HCEC 1CT (cell line): ENCODE data around the gene ATXN7L1.
"Not testable (repeated sequence)": the region's sequence is repeated elsewhere in the genome, so short reads cannot be mapped to it uniquely, and the experiment has no call there.

Source experiments
- DNase-seq: peaks from one replicate; pipeline ENCODE4 v3.0.0-alpha.2; 2017

Gene ATXN7L1

DNA sequence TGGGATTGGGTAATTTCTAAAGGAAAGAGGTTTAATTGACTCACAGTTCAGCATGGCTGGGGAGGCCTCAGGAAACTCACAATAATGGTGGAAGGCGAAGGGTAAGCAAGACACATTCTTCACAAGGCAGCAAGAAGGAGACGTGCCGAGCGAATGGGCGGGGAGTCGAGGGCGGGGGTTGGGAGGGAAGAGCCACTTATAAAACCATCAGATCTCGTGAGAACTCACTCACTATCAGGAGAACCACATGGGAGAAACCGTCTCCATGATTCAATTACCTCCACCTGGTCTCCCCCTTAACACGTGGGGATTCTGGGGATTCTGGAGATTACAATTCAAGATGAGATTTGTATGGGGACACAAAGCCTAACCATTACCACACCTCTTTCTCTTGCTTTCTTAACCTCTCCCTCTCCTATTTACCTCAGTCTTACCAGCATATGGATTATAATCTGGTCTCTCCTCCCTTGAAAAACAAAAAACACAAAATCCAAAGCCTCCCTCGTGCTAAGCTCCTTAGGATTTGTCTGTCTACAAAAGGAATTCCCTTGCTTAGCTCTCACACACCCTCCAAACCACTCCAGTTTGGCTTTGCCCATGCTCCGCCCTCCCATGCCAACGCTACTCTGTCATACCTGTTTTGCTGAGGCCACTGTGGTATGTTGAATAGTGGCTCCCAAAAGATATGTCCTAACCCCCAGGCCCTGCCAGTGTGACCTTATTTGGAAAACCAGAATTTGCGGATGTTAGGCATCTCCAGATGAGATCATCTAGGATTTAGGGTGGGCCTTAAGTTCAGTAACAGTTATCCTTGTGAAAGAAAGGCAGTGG is 275.5 kb downstream of the ATXN7L1 start:
- no peak for DNase-seq

DNA sequence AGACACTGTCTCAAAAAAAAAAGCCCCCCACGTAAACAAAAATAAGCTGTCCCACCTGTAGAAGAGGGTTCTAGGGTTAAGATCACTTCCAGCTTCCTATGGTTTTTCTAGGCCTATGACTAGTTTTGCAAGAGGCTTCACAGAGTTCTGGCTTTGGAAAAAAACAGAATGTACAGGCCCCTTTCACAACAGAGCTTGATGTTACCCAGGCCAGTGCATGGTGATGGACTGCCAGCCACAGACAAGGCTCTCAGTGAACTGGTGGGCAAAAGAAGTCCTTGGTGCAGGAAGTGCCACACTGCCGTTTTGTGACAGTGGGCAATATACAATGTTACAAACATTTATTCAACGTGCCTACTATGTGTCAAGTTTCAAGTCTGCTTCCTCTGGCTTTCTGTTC is 276.8 kb downstream of the ATXN7L1 start:
- no peak for DNase-seq

DNA sequence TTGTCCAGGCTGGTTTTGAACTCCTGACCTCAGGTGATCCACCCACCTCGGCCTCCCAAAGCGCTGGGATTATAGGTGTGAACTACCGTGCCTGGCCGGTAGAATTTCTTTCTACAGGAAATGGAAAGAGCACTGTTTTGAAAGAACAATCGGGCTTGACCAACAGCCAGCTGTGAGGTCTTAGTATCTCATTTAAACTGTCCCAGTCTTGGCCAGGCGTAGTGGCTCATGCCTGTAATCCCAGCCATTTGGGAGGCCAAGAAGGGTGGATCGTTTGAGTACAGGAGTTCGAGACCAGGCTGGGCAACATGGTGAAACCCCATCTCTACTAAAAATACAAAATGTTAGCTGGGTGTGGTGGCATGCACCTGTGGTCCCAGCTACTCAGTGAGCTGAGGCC is 277.3 kb downstream of the ATXN7L1 start:
- not testable (repeated sequence) for DNase-seq

DNA sequence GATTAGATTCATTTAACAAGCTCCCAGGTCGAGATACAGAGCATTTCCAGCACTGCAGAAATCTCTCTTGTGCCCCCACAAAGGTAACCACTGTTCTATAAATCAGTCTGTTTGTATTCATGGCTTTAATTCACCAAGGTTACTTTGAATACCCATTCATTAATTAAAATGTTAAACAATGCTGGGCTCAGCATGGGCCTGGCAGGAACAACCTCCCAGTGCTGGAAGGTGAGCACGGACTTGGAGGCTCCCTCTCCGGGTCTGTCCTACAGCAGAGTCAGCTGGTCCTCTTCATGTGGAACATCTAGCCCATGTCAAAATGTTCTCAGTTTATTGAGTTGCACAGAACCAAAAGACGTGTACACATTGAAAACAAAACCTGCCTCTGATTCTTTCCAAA is 279.5 kb downstream of the ATXN7L1 start:
- DNase-seq = no peak

DNA sequence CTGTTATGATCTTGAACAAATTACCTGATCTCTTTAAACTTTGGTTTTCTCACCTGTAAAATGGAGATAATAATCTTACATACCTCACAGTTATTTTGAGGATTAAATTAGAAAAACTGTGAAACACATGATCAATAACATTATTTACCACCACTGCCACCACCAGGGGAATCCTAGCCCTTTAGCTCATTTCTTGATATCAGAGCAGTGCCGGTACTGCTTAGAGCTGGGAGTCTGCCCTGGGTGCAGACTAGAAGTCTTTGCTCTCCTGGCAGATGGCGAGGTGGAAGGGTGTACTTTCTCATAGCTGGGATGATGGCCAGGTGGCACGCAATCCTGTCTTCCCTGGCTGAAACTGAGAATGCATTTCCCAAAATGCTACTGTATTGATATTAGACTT is 282.4 kb downstream of the ATXN7L1 start:
- no peak for DNase-seq

DNA sequence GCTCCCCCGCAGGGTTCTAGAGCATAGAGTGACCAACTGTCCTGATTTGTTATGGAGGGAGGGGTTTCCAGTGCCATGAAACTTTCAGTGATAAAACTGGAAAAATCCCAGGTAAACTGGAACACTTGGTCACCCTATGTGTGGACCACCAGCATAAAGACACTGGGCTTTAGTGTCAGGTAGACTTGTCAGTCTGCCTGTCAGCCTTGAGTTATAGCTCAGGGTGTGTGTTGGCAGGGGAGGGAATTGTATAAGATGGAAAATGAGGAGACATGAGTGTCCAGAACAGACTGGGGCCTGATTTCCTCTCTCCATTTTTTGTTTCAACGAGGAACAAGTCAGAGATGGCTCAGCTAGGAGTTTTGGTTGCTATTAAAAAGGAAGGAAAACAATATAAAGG is 284.9 kb downstream of the ATXN7L1 start:
- no peak for DNase-seq

DNA sequence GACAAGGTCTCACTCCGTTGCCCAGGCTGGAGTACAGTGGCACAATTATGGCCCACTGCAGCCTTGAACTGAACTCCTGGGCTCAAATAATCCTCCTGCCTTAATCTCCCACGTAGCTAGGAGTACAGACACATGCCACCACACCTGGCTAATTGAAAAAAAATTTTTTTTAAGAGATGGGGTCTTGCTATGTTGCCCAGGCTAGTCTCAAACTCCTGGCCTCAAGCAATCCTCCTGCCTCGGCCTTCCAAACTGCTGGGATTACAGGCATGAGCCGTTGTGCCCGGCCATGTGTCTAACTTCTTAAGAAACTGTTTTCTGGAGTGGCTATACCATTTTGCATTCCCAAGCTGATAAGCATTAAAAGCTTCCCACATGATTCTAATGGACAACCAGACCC is 285.6 kb downstream of the ATXN7L1 start:
- no peak for DNase-seq

DNA sequence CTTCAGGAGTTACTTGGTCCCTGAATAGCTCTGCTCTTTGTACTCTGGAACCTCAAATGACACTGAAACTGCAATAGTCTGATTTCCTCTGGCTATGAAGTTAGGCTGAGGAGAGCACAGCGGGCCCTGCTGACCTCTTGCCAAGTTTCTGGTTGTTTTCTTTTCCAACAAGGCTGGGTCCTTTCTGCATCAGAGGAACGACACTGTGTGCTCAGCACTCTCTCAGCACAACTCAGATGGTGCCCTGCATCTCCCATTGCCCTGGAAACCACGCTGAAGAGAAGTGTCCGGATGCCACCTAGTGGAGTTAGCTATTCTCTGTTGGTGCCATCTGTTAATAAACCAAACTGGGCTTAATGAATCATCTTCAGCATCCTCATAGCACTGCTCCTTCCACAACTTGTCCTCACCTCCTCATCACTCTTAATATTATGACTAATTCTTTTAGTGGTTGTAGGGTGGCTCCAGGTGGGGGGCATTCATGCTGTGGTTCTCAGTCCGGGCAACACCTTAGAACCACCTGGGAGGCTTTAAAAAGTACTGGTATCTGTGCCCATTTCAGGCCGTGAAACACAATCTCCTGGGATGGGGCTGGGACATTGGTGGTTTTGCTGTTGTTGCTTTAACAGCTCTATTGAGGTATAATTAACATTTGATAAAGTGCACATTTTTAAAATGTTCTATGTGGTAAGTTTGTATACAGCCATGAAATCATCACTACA is 286.9 kb downstream of the ATXN7L1 start:
- DNase-seq = peak; percentile 75

DNA sequence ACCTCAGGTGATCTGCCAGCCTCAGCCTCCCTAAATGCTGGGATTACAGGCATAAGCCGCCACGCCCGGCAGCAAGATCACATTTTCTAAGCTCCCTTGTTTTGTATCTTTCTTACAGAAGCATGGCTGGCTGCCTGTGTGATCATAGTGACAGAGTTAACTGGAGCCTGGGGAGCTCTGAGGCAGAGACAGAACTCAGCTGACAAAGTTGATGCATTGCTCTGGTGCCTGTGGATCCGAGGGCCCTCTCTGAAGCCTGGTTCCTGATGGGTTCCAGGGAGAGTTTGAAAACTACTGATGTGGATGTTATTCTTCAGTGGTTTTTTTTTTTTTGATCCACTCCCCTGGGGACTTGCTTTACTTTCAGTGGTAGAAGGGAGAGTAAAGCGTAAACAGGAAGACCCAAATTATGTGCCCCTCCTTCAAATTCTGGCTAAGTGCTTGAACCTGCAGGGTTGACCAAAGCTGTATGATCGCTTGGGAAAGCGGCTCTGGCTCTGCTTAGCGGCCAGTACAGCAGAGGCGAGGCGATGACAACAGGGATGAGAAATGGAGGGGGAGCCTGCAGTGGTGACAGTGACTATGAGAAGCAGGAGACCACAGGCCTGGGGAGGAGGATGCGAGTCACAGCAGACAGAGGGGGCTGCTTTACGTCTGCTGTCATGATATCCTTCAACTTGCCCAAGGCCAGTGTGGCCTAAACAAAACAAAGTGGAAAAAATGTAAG is 288.3 kb downstream of the ATXN7L1 start:
- DNase-seq = no peak

DNA sequence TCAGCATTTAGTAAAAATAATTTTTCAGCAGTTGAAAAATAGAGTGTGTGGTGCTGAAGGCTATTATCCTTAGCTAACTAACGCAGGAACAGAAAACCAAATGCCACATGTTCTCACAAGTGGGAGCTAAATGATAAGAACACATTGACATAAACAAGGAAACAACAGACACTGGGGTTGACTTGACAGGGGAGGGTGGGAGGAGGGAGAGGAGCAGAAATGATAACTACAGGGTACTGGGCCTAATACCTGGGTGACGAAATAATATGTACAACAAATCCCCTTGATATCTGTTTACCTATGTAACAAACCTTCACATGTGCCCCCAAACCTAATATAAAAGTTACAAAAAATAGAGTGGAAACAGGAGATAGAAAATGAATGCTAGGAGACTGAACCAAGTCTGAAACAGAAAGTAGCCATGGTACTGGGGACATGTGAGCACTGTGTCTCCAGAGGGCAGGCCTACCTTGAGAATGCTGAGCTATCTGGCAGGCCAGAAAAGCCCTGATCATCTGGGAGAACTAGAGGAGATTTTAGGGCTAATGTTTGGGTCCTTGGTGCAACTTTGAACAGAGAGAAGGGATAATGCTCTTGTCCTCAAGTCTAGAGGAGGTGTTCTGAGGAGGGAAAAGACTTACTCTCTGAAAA is 290.4 kb downstream of the ATXN7L1 start:
- no peak for DNase-seq

DNA sequence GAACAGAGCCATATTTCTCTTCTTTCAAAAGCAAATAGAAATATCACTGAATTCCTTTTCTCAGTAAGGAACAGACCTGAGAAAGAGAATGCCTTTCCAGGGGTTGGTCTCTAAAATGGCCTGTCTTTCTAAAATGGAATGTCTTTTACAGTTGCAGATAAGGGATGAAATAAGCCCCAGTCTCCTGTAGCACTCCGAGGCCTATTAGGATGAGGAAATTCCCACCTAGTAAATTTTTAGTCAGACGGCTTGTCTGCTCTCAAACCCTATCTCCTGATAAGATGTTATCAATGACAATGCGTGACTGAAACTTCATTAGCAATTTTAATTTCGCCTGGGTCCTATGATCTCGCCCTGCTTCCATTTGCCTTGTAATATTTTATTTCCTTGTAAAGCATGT is 292.2 kb downstream of the ATXN7L1 start:
- DNase-seq = no peak

DNA sequence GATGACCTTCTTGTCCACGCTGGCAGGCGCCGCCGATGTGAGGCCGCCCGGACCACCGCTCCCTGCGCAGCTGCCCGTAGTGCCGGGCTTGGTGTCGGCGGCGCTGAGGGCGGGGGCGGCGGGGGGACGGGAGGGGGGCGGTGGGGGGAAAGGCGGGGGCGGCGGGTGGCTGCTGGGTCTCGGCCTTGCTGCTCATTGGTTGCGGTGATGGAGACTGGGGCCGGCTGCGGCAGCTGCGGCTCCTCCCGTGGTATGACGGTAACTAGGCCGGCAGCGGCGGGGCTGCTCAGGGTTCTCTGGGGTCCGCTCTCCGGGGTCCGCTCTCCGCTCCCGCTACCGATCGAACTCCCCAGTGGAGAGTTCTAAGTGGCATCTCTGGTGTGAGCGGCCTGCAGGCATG is 293.3 kb downstream of the ATXN7L1 start:
- no peak for DNase-seq

DNA sequence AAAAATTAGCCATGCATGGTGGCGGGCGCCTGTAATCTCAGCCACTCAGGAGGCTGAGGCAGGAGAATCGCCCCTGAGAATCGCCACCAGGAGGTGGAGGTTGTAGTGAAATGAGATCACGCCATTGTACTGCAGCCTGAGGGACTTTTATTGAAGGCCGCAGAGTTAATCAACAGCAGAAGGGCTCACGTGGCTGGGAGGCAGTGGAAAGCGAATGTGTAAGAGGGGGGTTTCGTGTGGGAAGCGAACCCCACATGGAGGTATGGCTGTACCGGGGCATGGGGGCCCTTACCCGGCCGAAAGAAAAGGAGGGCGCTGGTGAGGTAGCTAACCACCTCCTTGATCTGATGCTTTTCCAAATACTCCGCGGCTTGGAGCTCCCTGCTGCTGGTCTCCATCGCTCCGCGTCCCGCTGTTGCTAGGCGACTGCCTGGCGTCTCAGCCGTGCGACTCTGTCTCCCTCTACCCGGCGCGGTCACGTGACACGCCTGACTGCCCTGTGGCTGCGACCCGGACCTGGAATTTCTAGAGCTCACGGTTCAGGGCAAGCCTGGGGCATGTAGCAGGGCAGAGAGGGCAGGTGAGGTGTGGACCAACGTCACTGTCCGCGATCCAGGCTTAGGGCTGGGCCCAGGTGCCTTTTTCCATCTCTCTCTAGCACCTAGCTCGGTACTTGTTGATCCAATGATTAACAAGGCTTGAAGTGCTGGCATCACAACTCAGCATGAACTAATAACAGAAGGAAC is 295.2 kb downstream of the ATXN7L1 start, which contains the start of gene EFCAB10:
Gene EFCAB10, minus strand, starts transcription at position 428 of the 746 bp plus-strand sequence. Its CDS starts 30 bp downstream, at position 398.
- DNase-seq = no peak

DNA sequence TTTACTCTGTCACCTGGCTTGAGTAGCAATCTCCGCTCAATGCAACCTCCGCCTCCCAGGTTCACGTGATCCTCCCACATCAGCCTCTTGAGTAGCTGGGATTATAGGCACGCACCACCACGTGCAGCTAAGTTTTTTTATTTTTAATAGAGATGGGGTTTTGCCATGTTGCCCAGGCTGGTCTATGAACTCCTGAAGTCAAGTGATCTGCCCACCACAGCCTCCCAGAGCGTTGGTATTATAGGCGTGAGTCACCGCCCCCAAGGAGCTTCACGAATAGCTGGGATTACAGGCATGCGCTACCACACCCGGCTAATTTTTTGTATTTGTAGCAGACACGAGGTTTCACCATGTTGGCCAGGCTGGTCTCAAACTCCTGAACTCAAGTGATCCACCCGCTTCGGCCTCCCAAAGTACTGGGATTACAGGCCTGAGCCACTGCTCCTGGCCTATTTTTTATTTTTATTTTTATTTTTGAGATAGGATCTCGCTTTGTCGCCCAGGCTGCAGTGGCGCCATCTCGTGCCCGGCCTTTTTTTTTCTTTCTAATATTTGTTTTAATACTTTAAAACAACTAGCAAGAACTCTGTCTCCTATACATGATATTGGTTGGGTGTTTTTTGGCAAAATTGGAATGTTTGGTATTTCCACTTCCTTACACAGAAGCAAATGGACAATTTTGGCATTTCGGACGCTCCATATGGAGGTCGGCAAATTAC is 296.2 kb downstream of the ATXN7L1 start:
- DNase-seq = no peak

DNA sequence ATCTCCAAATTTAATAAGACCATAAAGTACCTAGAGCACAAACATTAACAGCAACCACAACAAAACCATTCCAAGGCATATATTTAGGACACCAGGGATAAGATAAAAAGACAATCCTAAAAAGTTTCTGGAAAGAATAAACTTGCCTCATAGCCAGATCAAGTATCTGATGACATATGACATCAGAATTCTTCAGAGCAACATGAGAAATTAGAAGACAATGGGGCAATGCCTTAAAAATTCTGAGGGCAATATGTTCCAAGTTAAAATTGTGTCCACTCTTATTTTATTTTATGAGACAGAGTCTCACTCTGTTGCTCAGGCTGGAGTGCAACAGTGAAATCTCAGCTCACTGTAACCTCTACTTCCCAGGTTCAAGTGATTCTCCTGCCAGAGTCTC is 297.9 kb downstream of the ATXN7L1 start:
- DNase-seq = no peak

DNA sequence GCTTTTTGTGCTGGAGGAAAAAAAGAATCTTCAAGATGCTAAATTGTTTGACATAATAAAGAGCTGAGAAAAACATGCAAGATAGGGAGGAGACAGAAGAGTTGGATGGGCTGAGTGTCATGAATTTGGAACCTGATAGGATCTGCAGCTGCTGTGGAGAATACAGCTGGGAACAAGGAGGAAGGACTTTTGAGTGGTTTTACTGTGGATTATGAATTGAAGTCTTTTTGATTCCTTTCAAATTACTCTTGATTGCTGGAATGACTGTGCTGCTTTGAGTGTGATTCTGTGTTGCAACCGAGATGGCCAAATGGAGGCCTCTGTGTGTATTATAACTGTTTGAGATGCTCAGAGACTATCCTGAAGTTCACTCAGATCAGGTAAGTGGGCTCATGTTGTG is 299.1 kb downstream of the ATXN7L1 start:
- DNase-seq = no peak

DNA sequence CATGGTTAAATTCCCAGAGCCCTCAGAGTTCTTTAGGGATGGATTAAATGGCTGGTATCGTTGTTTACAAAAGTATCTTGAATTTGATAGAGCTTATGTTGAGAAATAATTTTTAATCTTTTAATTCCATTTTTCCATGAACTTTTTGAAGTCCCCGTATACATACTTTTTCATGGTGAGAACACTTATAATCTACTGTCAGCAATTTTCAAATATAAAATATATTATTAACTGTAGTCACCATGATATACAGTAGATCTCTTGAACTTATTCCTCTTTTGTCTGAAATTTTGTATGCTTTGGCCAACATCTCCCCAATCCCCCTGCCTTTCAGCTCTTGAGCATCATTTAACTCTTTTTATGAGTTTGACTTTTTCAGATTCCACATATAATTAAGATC is 304.5 kb downstream of the ATXN7L1 start:
- no peak for DNase-seq

DNA sequence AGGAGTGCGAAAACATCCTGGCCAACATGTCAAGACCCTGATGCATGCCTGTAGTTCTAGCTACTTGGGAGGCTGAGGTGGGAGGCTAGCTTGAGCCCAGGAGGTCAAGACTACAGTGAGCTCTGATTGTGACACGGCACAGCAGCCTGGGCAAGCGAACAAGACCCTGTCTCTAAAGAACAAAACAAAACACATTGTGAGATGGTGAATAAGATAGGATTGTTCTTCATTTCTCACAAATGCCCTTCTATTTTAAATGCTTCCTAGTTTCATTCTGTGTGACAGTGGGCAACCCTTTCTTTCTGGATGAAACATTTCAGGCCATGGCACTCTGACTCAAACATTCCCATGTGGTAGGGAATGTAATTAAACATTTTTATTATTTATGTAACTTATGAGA is 308.6 kb downstream of the ATXN7L1 start:
- no peak for DNase-seq

DNA sequence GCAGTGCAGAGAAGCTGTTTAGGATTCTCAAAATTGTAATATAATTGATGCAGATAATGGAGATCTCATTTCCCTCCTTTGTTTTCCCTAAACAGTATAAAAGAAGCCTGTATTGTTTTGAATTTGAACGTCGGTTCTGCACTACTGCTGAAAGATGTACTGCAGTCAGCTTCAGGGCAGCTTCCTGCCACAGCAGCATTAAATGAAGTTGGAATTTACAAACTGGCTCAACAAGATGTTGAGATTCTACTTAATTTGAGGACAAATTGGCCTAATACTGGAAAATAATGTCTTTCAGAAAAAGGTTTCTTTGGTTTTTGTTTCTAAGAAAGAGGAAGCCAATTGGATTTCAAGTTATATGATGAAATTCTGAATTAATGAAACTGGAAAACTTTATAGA is 309.4 kb downstream of the ATXN7L1 start:
- DNase-seq = no peak

DNA sequence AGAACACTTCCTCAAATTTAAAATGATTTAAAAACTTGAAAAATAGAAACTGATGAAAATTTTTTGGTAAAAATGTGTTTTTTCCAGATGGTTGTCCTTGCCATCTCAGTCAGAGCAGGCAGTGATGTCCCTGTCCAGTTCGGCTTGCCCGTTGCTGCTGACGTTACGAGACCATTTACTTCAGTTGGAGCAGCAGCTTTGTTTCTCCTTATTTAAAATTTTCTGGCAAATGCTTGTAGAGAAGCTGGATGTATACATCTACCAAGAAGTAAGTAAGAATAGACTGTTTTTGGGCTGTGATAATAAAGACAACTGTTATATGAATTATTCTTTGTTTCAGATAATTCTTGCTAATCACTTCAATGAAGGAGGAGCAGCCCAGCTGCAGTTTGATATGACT is 311.2 kb downstream of the ATXN7L1 start:
- DNase-seq = no peak

DNA sequence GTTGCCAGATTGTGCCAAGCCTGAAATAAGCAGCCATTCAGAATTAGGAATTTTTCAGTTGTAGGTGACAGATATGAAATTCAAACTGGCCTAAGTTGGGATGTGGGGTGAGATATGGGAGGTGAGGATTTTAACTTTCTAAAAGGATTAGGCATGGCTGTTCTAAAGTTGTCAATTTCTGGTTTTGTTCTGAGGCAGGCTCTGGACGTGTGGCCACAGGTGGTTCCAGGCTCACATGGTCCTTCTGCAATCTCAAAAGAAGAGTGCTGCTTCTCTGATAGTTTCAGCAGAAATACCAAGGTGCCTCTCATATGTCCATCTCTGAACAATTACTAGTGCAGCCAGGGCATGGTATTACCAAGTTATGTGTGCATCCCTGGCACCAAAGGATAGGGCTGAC is 316.5 kb downstream of the ATXN7L1 start:
- DNase-seq = no peak
